Psoas muscle (tissue), 8 donors: ENCODE data around the gene DYNLT4. TPM values are rescaled to one million over a fixed set of nuclear protein-coding genes. Genes with fewer than 3 reads are reported as not detected.
"Not testable (repeated sequence)": the region's sequence is repeated elsewhere in the genome, so short reads cannot be mapped to it uniquely, and the experiment has no call there.

Experiments
- ATAC-seq, 4 donors: fragments of 200-7000 bp; cut with Tn5 transposase; one replicate each; pipeline ENCODE4 v1.9.1; 2020; ENCODE audit warnings: moderate library complexity in 3 of 4, mild to moderate bottlenecking in 2 of 4
- DNase-seq, 2 donors: peaks; one replicate each; pipeline ENCODE4 v3.0.0-alpha.2; 2020
- H3K27ac ChIP-seq: fragments of 200-600 bp; one replicate; pipeline ENCODE4 v1.8.0; 2022
- H3K27me3 ChIP-seq, 3 donors: fragments of 200-600 bp in 1 of 3; one replicate each; pipeline versions ENCODE4 v1.6.1 to v1.8.0; 2013 to 2022; ENCODE audit warnings: low read length in 2 of 3, mild to moderate bottlenecking in 2 of 3, moderate library complexity in 1 of 3; ENCODE audit not compliant: insufficient read depth in 3 of 3
- H3K36me3 ChIP-seq, 2 donors: fragments of 200-600 bp in 1 of 2; one replicate each; pipeline versions ENCODE4 v1.6.1 to v1.8.0; 2013 to 2022; ENCODE audit warnings: low read depth in 1 of 2, mild to moderate bottlenecking in 1 of 2, moderate library complexity in 1 of 2; ENCODE audit not compliant: insufficient read depth in 1 of 2
- H3K4me1 ChIP-seq: fragments of 200-600 bp; one replicate; pipeline ENCODE4 v1.8.0; 2022
- H3K4me3 ChIP-seq: fragments of 200-600 bp; one replicate; pipeline ENCODE4 v1.8.0; 2022; ENCODE audit warnings: mild to moderate bottlenecking
- H3K9me3 ChIP-seq: fragments of 200-600 bp; one replicate; pipeline ENCODE4 v1.8.0; 2022
- WGBS, 3 donors: extraction: QIAGEN DNeasy Blood & Tissue Kit; methylation state at CpG; one replicate each; pipeline versions ENCODE4 v1.1.6 to v1.1.7; 2013; 5-methylcytosine and 5-hydroxymethylcytosine counted together
- intact Hi-C, 2 donors: fragments of 100-400 bp; cut with DNase I; formaldehyde crosslinking; loops; one replicate each; pipeline versions ENCODE4 v1.11.0 to v1.14.2; 2022
- polyA plus RNA-seq, 3 donors: library from polyadenylated mRNA; stranded (reverse); fragments of 200-250 nt; gene quantifications; one replicate each; pipeline ENCODE4 v1.2.3, GENCODE V29; 2013
- total RNA-seq, 4 donors: library from RNA; stranded (reverse); fragmentation: NEBNext Ultra II Directional in 2 of 4; extraction: Animal tissue kit (Norgen Biotek cat#: 25700) in 2 of 4; gene quantifications; one replicate each; pipeline versions ENCODE4 v1.2.1 to v1.2.4, GENCODE V29; 2021 to 2023
- TF ChIP-seq, protein P1 (sequence below): fragments of 200-600 bp; IDR thresholded peaks from one replicate; pipeline ENCODE4 v1.8.0; 2022; ENCODE audit warnings: antibody characterized with exemption
- donor health status: healthy with polysubstance abuse.
- donor health status: DM: no; HTN: no; CAD: no; lungs with moderate emphysema.
- donor health status: Bipolar disorder and iron deficiency.
- donor health status: healthy.
- donor health status: DM: yes; HTN: yes; CAD: no.
- donor health status: DM: no; HTN: no; CAD: no.
- donor health status: DM: no; HTN: no; CAD: no.
- donor health status: DM: yes; HTN: yes; CAD: no.

DYNLT4 gene
- total and polyA plus RNA-seq, 7 donors = 0.06 to 0.59 (median 0.32) TPM; not detected in 2

DNA sequence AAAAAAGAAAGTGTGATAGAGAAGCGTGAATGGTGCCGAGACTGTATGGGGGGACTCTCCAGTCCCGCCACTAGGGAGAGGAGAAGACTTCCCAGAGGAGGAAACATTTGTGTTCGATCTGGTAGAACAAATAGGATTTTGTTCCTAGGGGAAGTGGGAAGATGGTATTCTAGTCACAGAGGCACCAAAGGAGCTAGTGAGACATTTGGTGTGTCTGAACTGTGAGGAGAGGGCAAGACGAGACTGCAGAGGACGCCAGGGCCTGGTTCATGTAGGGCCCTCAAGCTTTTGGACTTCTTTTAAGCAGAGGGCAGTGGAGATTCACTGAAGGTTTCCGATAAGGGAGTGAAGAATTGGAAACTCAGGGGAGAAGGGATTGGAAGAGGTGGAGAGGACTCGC is 4.1 kb upstream of the DYNLT4 start:
- Histone ChIP-seq H3K4me1 (peaks cover 29% of the 10 kb centered on the region), H3K36me3 (peaks cover 0 to 1% of the 10 kb centered on the region in 2 donors), H3K9me3 (no peaks in the 10 kb centered on the region), H3K27ac (peak overlapping the region; percentile 94), H3K27me3 (no peaks in the 10 kb centered on the region), H3K4me3 (no peak overlapping the region)
- intact Hi-C loops = no loop called here
- ATAC-seq (no peak), DNase-seq (no peak)
- 78 to 84% (median 80%) methylated on average over 8 of the region's 8 CpGs for WGBS, 3 donors
- TF ChIP-seq, protein P1, sequence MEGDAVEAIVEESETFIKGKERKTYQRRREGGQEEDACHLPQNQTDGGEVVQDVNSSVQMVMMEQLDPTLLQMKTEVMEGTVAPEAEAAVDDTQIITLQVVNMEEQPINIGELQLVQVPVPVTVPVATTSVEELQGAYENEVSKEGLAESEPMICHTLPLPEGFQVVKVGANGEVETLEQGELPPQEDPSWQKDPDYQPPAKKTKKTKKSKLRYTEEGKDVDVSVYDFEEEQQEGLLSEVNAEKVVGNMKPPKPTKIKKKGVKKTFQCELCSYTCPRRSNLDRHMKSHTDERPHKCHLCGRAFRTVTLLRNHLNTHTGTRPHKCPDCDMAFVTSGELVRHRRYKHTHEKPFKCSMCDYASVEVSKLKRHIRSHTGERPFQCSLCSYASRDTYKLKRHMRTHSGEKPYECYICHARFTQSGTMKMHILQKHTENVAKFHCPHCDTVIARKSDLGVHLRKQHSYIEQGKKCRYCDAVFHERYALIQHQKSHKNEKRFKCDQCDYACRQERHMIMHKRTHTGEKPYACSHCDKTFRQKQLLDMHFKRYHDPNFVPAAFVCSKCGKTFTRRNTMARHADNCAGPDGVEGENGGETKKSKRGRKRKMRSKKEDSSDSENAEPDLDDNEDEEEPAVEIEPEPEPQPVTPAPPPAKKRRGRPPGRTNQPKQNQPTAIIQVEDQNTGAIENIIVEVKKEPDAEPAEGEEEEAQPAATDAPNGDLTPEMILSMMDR = no peak

DNA sequence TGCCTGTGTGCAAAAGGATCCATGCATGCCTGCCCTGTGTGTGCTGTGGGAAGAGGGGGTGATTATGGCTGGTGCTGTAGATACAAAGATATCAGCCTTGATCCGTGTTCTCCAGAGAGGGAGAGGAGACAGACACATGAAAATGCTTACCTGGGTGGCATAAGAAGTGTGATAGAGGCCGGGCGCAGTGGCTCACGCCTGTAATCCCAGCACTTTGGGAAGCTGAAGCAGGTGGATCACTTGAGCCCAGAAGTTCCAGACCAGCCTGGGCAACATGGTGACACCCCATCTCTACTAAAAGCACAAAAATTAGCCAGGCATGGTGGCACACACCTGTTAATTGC is 3.6 kb upstream of the DYNLT4 start:
- H3K4me1 ChIP-seq = peaks cover 32% of the 10 kb centered on the region
- intact Hi-C loops = not testable (repeated sequence)
- 89 to 91% (median 90%) methylated on average over 4 of the region's 4 CpGs for WGBS, 3 donors

DNA sequence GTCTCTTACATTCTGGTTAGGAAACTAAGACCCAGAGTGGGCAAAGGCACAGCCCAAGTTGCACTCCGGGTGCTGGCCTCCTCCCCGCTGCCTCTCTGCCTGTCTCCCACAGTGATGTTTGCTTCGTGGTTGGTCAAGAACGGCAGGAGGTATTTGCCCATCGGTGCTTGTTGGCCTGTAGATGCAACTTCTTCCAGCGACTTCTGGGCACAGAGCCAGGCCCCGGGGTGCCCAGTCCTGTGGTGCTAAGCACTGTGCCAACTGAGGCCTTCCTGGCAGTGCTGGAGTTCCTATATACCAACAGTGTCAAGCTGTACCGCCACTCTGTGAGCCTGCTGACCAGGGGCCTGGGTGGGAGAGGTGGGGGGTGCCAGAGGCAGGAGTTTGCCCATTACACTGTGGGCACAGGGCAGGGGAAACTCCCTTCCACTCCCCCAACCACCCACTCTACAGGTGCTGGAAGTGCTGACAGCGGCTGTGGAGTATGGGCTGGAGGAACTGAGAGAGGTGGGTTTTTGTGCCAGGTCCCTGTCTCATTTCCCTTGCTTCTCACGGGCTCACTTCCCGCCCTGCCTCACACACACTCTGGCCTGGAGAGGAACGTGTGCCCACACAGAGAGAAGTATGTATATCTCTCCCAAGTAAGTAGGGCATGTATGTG is 3.1 kb upstream of the DYNLT4 start:
- WGBS, 3 donors = 44 to 65% (median 52%) methylated on average over 12 of the region's 12 CpGs
- DNase-seq = peak; percentile 70 to 80
- peak overlapping the region; percentile 94 for H3K27ac ChIP-seq
- intact Hi-C loops = no loop called here
- H3K4me1 ChIP-seq = peaks cover 32% of the 10 kb centered on the region
- H3K4me3 ChIP-seq = peak overlapping the region; percentile 51
- TF ChIP-seq, protein P1 = no peak
- no peak for ATAC-seq
- peaks cover 0 to 11% of the 10 kb centered on the region in 2 donors for H3K36me3 ChIP-seq
- no peaks in the 10 kb centered on the region for H3K9me3 ChIP-seq
- H3K27me3 ChIP-seq = no peaks in the 10 kb centered on the region

More for the DNA sequence above, 3.6 kb upstream of the DYNLT4 start:
- H3K27me3 ChIP-seq, H3K36me3 ChIP-seq, H3K4me3 ChIP-seq, ATAC-seq, H3K9me3 ChIP-seq: not testable (repeated sequence)
- peak in 1 of 2 donors; percentile 17 for DNase-seq
- H3K27ac ChIP-seq = peak overlapping the region; percentile 94

DNA sequence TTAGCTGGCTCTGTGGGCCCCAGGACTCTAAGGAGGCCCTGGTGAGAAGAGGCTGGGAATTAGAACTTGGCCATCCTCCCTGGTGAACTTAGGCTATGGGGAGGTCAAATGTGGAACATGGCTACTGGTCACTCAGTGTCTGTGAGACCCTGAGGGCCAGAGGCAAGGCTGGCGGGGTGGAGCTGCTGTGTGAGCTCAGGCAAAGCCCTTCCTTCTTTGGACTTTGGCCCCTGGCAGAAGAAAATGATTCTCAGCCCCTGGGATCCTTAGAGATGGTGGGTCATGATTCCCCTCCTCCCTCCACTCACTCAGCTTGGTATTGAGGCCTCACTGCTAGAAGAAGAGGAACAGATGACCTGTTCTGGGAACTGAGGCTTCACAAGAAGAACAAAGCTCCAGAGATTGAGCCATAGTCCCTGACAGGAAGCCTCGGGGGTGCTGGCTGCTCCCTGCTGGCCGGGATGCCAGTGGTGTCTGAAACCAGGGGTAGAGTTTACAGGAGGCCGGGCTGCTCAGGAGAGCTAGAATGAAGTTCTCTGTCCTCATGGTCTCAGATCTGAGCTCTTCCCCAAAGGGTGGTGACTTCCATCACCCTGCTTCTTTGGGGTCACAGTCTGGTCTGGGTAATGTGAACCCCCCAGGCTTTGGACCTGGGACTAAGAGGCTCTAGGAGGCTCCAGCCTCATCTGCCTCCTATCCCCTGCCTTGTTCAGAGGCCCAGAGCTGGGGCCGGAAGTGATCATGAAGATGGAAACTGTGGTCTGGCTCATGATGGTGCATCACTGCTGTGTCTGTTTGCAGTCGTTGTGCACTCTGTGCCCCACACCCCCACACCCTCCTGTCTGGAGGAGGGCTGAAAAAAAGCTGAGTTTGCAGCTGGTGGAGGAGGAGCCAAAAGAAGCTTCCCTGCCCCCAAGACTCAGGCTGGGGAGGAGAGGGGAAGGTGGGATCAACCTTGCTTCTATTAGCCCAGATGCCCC is 2.1 kb upstream of the DYNLT4 start:
- H3K27me3 ChIP-seq = no peaks in the 10 kb centered on the region
- H3K4me3 ChIP-seq = peak overlapping the region; percentile 51
- no peak for ATAC-seq
- TF ChIP-seq, protein P1 = no peak
- peak overlapping the region; percentile 94 for H3K27ac ChIP-seq
- intact Hi-C loops = no loop called here
- H3K4me1 ChIP-seq = peaks cover 32% of the 10 kb centered on the region
- H3K9me3 ChIP-seq = no peaks in the 10 kb centered on the region
- WGBS, 3 donors = 37 to 50% (median 46%) methylated on average over 6 of the region's 6 CpGs
- DNase-seq = peak; percentile 68 to 72
- H3K36me3 ChIP-seq = peaks cover 0 to 21% of the 10 kb centered on the region in 2 donors
